SK-N-SH (cell line): ENCODE data around the gene LMBR1. TPM values are rescaled to one million over a fixed set of nuclear protein-coding genes. Genes with fewer than 3 reads are reported as not detected.

Source experiments
- CTCF ChIA-PET: fragments of 300-600, 350-600 bp; formaldehyde crosslinking; extraction: SDS; loops from one replicate; lab custom pipeline; 2021; lab: Yijun Ruan, JAX
- POLR2A ChIA-PET: fragments of 350-600 bp; sonication (Branson Sonifier 250); formaldehyde crosslinking; extraction: SDS; loops from one replicate; lab custom pipeline; 2020; ENCODE audit warnings: antibody characterized with exemption, inconsistent platforms; lab: Yijun Ruan, JAX
- DNase-seq: peaks from one replicate; pipeline ENCODE4 v3.0.0; 2012
- H2AFZ ChIP-seq: fragments of 200-600 bp; sonication (generic); 2 replicates; pipeline ENCODE4 v1.8.1; 2016; ENCODE audit warnings: antibody characterized with exemption, mild to moderate bottlenecking, low read depth
- H3F3A ChIP-seq: fragments of 200-600 bp; sonication (generic); replicated peaks from 2 replicates; pipeline ENCODE3; 2016; ENCODE audit warnings: antibody characterized with exemption, mild to moderate bottlenecking; ENCODE audit not compliant: insufficient read depth
- H3K27ac ChIP-seq, 2 experiments: fragments of 200-500 bp in 1 of 2; fragments of 200-600 bp in 1 of 2; sonication (Bioruptor generic) in 1 of 2; sonication (generic), shearing (Covaris generic) in 1 of 2; 2 replicates each; pipeline versions ENCODE4 v1.5.1 to v1.6.1; 2014 to 2016; ENCODE audit warnings: low read depth in 2 of 2, inconsistent platforms in 1 of 2, low read length in 1 of 2, mild to moderate bottlenecking in 1 of 2, mixed read lengths in 1 of 2
- H3K27me3 ChIP-seq: fragments of 200-600 bp; sonication (generic), shearing (Covaris generic); 2 replicates; pipeline ENCODE4 v1.6.1; 2016; ENCODE audit warnings: mixed run types; ENCODE audit not compliant: insufficient read depth
- H3K36me3 ChIP-seq, 2 experiments: fragments of 200-500 bp in 1 of 2; fragments of 200-600 bp in 1 of 2; sonication (Bioruptor generic) in 1 of 2; sonication (generic) in 1 of 2; replicated peaks in 1 of 2; 2 replicates each; pipeline versions ENCODE3 to v1.5.1; 2014 to 2016; ENCODE audit warnings: low read length in 1 of 2, mild to moderate bottlenecking in 1 of 2; ENCODE audit not compliant: insufficient read depth in 2 of 2, control insufficient read depth in 1 of 2
- H3K4me1 ChIP-seq, 2 experiments: fragments of 200-500 bp in 1 of 2; fragments of 200-600 bp in 1 of 2; sonication (Bioruptor generic) in 1 of 2; sonication (generic), shearing (Covaris generic) in 1 of 2; 2 replicates each; pipeline versions ENCODE4 v1.5.1 to v1.6.1; 2014 to 2016; ENCODE audit warnings: low read depth in 1 of 2, low read length in 1 of 2, mixed run types in 1 of 2; ENCODE audit not compliant: insufficient read depth in 2 of 2, control insufficient read depth in 1 of 2
- H3K4me2 ChIP-seq: fragments of 200-600 bp; sonication (generic), shearing (Covaris generic); 2 replicates; pipeline ENCODE4 v1.6.1; 2017; ENCODE audit warnings: mixed run types
- H3K4me3 ChIP-seq, 2 experiments: fragments of 200-500 bp in 1 of 2; fragments of 200-600 bp in 1 of 2; sonication (Bioruptor generic) in 1 of 2; sonication (generic), shearing (Covaris generic) in 1 of 2; 2 replicates each; pipeline versions ENCODE4 v1.5.1 to v1.8.1; 2014 to 2016; ENCODE audit warnings: low read depth in 2 of 2, inconsistent platforms in 1 of 2, low read length in 1 of 2, mild to moderate bottlenecking in 1 of 2, mixed read lengths in 1 of 2, moderate library complexity in 1 of 2
- H3K79me2 ChIP-seq: fragments of 200-600 bp; sonication (generic); 2 replicates; pipeline ENCODE4 v1.8.1; 2017; ENCODE audit warnings: mild to moderate bottlenecking; ENCODE audit not compliant: insufficient read depth
- H3K9ac ChIP-seq: fragments of 200-600 bp; sonication (generic); 2 replicates; pipeline ENCODE4 v1.6.1; 2017; ENCODE audit warnings: mixed run types
- H3K9me2 ChIP-seq: fragments of 200-600 bp; sonication (generic); 2 replicates; pipeline ENCODE4 v1.6.1; 2017; ENCODE audit warnings: mixed run types
- H3K9me3 ChIP-seq: fragments of 200-600 bp; sonication (generic); 2 replicates; pipeline ENCODE4 v1.6.1; 2017; ENCODE audit warnings: mixed run types, mild to moderate bottlenecking, moderate library complexity
- H4K20me1 ChIP-seq: fragments of 200-600 bp; sonication (generic); 2 replicates; pipeline ENCODE4 v1.6.1; 2017; ENCODE audit warnings: mild to moderate bottlenecking, mixed run types; ENCODE audit not compliant: insufficient read depth
- CHD2 ChIP-seq: fragments of 150-350 bp; IDR thresholded peaks from 2 replicates; pipeline ENCODE4 v1.6.1; 2018; ENCODE audit warnings: low read length; ENCODE audit not compliant: partially characterized antibody
- CTCF ChIP-seq: fragments of 200-600 bp; sonication (generic); IDR thresholded peaks from 2 replicates; pipeline ENCODE4 v1.6.1; 2017; ENCODE audit warnings: antibody characterized with exemption, mild to moderate bottlenecking, moderate library complexity
- ELF1 ChIP-seq: IDR thresholded peaks from 2 replicates; pipeline ENCODE4 v1.4.0; 2012
- EP300 ChIP-seq, 2 experiments: IDR thresholded peaks; 2 replicates each; pipeline versions ENCODE4 v1.4.0 to v1.6.1; 2012; ENCODE audit warnings: borderline replicate concordance in 1 of 2, low read depth in 1 of 2, low read length in 1 of 2
- EZH2phosphoT487 ChIP-seq: fragments of 200-600 bp; sonication (generic); IDR thresholded peaks from 2 replicates; pipeline ENCODE4 v1.6.1; 2017; ENCODE audit warnings: low read depth, mixed run types, mild to moderate bottlenecking, antibody characterized with exemption, moderate library complexity, borderline replicate concordance
- GABPA ChIP-seq: IDR thresholded peaks from 2 replicates; pipeline ENCODE4 v1.4.0; 2012; ENCODE audit warnings: low read depth, mild to moderate bottlenecking
- MEF2A ChIP-seq: IDR thresholded peaks from 2 replicates; pipeline ENCODE4 v1.4.0; 2012; ENCODE audit warnings: low read depth, borderline replicate concordance
- NFIC ChIP-seq: IDR thresholded peaks from 2 replicates; pipeline ENCODE4 v1.4.0; 2012; ENCODE audit warnings: borderline replicate concordance
- PBX3 ChIP-seq: IDR thresholded peaks from 2 replicates; pipeline ENCODE4; 2012
- RAD21 ChIP-seq: IDR thresholded peaks from 2 replicates; pipeline ENCODE4 v1.6.1; 2012; ENCODE audit warnings: mild to moderate bottlenecking, low read length
- RFX5 ChIP-seq: IDR thresholded peaks from 2 replicates; pipeline ENCODE4 v1.6.1; 2012; ENCODE audit warnings: mild to moderate bottlenecking, improper control_type of control experiment, low read length
- SIN3A ChIP-seq: IDR thresholded peaks from 2 replicates; pipeline ENCODE4 v1.6.1; 2012; ENCODE audit warnings: low read depth, mild to moderate bottlenecking, low read length, moderate library complexity, borderline replicate concordance
- SMC3 ChIP-seq: IDR thresholded peaks from 2 replicates; pipeline ENCODE4 v1.6.1; 2012; ENCODE audit warnings: low read depth, low read length, improper control_type of control experiment
- TAF1 ChIP-seq: IDR thresholded peaks from 2 replicates; pipeline ENCODE4 v1.6.1; 2012; ENCODE audit warnings: low read depth, mild to moderate bottlenecking, low read length, moderate library complexity, borderline replicate concordance
- TEAD4 ChIP-seq: IDR thresholded peaks from 2 replicates; pipeline ENCODE4 v1.4.0; 2012; ENCODE audit warnings: mild to moderate bottlenecking, borderline replicate concordance; ENCODE audit not compliant: insufficient read depth
- USF1 ChIP-seq: IDR thresholded peaks from 2 replicates; pipeline ENCODE4 v1.4.0; 2012; ENCODE audit warnings: low read depth, borderline replicate concordance
- YY1 ChIP-seq: IDR thresholded peaks from 2 replicates; pipeline ENCODE4 v1.4.0; 2012; ENCODE audit warnings: low read depth, mild to moderate bottlenecking
- WGBS: methylation state at CpG from one replicate; pipeline ENCODE4 v1.1.6; 2017; ENCODE audit warnings: low lambda C conversion rate; 5-methylcytosine and 5-hydroxymethylcytosine counted together
- polyA plus RNA-seq, 3 experiments: library from polyadenylated mRNA; depleted of rRNA; stranded (reverse); fragments of >200 nt; gene quantifications; 2 replicates each; pipeline ENCODE4 v1.2.3, GENCODE V29; 2012

LMBR1 gene
- polyA plus RNA-seq, 1 of the 3 experiments (the other 2 are of a cell fraction): 24.6 TPM

GRCh38 chr7:156753630-156754029 lies 139.4 kb downstream of the LMBR1 start:
- Histone ChIP-seq H3K9me2 (no peaks in the 10 kb centered on the region), H3K36me3 (peaks cover 19 to 26% of the 10 kb centered on the region in 2 experiments), H3K4me2 (no peak overlapping the region), H3K9me3 (no peaks in the 10 kb centered on the region), H3K4me1 (no peaks in the 10 kb centered on the region; a peak in 1 of 4 replicates), H3K27me3 (no peaks in the 10 kb centered on the region), H3K79me2 (no peaks in the 10 kb centered on the region), H3F3A (no peaks in the 10 kb centered on the region), H2AFZ (no peak overlapping the region), H3K9ac (no peak overlapping the region), H4K20me1 (no peaks in the 10 kb centered on the region), H3K4me3 (no peak overlapping the region), H3K27ac (no peak overlapping the region)
- TF ChIP-seq TEAD4 (no peak), YY1 (no peak), CHD2 (no peak), SMC3 (no peak), GABPA (no peak), MEF2A (no peak), ELF1 (no peak), RFX5 (no peak), CTCF (no peak), EP300 (IDR thresholded peaks at IDR 0.05; ENCODE audit: borderline replicate concordance in 1 of 2, low read depth in 1 of 2, low read length in 1 of 2) (no peak), RAD21 (no peak), TAF1 (no peak), SIN3A (no peak), EZH2phosphoT487 (no peak), PBX3 (no peak), USF1 (no peak), NFIC (no peak)
- WGBS: 94% methylated on average over 7 of the region's 7 CpGs
- ChIA-PET POLR2A (no interaction called here), CTCF (interaction anchor here (1.3 to 2.6 kb wide), 3 partner anchors 8 to 11 kb away, joined by 3 to 13 read pairs (median 12); no protein-coding TSS in a partner anchor)
- DNase-seq: no peak
